SKM-1 (cell line): ENCODE measurements around the gene KLF1.

Source experiments
- DNase-seq: peaks from one replicate; lab custom pipeline; 2025; ENCODE audit not compliant: unreplicated experiment; lab: John Stamatoyannopoulos, UW

The KLF1 gene

GRCh38 chr19:12838886-12839756 is 47.9 kb downstream of the KLF1 start:
- DNase-seq: no peak

DNA sequence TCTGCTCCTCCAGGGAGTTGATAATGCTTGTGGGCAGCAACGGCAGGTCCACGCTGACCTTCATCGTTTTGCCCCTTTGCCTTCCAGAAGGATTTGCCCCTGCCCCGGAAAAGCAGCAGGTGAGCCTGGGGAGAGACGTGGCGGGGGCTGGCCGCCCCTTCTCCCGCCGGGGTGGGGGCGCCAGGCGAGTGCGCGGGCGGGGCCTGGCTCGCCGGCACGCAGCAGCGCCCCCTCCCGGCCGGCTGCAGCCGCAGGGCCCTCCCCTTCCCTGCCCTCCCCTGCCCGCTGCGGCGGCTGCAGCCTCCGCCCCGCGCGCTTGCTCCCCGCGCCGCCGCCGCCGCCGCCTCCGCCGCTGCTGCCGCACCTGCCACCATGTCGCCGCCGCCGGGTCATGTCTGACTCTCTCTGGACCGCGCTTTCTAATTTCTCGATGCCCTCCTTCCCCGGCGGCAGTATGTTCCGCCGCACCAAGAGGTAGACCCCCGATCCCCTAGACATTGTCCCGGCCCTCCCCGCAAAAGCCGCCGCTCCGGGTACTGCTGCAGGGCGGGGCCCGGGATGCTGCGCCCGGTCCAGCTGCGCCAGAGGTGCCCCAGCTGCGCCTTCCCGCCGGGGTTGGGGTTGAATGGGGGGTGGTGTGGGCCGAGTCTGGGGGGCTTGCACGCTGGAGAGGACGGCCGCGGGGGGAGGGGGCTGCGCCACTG is 48.7 kb downstream of the KLF1 start, which contains the start of gene MAST1:
Gene MAST1 (plus strand): TSS at position 334 of the 704 bp plus-strand sequence. CDS start 58 bp downstream, at position 392.
- DNase-seq: no peak

DNA sequence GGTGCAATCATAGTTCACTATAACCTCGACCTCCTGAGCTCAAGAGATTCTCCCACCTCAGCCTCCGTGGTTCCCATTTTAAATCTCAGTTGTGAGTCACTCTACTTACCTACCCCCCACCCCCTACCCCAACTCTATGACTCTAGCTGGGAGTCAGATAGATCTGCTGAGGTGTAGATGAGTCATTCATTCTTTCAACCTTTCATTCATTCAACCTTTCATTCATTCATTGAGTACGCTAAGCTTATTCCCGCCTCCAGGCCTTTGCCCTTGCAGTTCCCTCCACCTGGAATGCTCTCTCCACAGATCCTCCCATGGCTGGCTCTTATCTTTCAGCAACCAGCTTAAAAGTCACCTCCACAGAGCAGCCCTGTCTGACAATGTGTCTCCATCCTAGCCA is 49.8 kb downstream of the KLF1 start:
- no peak for DNase-seq

DNA sequence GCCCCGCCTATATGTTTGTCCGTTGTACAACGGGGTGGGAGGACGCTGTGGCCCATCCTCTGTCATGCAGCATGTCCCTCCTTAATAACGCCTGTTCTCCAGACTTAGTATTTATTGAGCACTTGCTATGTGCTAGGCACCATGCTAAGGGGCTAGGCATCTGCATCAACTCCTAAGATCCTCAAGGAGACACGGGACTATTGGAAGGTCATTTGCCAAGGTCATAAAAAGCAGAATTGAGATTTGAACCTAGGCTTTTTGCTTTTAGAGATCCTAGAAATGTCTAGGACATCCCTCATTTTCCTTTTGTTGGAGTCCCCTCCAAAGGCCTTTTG is 50.5 kb downstream of the KLF1 start:
- no peak for DNase-seq

DNA sequence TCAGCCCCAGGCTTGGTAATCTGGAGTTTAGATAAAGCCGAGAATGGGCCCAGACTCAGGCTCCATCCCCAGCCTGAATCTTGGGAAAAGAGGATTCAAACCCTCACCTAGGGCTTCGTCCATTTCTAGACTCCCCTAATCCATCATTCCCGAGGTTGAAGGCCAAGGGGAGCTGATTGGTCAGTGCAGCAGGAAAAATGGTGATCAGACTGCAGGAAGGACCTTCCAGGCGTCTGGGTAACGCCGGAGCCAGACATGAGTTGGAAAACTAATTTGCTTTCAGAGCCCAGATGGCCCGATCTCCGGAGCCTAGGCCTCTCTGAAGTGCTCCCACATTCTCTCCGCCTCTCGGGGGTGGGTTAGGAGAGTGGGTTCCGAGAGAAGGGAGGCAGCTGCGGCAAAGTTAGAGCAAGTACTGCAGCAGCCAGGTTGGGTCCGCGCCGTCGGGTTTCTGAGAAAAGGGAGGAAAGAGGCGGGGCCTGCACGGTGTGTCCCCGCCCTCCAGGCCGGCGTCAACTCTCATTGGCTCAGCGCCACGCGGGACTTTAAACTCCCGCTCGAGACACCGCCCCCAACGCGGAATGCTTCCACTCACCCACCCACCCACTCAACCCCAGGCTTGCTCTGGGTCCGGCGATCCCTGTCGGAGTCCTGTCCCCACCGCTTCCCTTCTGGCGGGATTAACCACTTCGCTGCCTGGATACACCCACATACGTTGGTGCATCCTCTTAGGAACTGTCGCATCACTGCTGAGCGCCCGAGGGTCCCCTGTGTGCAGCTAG is 51.8 kb downstream of the KLF1 start:
- DNase-seq: no peak

GRCh38 chr19:12834566-12834943 is 52.4 kb downstream of the KLF1 start, which contains the start of gene RTBDN:
RTBDN (minus strand) TSS chr19:12834579; CDS start chr19:12829979, 4,600 bp downstream.
- no peak for DNase-seq
